ENCODE measurements around the gene ELL. TPM values are rescaled to one million over a fixed set of nuclear protein-coding genes. Genes with fewer than 3 reads are reported as not detected.
A peak's percentile ranks its signal among the peaks of the same experiment; 100 is the strongest.

Gene ELL
- total and polyA plus RNA-seq, 4 experiments from 2014 or later, result 6.5 to 35.9 (median 25.8) TPM

DNA sequence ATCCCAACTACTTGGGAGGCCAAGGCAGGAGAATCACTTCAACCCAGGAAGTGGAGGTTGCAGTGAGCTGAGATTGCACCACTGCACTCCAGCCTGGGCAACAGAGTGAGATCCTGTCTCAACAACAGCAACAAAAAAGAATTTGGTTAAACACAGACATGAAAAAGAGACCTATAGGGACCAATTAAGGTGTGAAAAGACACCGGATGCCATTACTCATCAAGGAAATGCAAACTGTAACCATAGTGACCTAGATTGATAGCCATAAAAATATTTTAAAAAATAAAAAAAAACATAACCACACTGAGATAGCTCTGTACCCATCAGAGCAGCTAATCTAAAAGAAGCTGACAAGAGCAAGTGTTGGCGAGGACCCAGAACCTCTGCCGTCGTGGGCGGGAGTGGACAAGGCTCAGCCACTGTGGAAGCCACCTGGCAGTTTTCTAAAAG, 46.8 kb downstream of the ELL start:
- POLR2A ChIA-PET (ENCODE audit: partially characterized antibody), result interaction anchor here (0.6 to 4.9 kb wide), 14 partner anchors 10 to 357 kb away, joined by 3 to 42 read pairs (median 3); partner anchors contain the start of genes ELL, REX1BD and UPF1

GRCh38 chr19:18474366-18474887, 47.4 kb downstream of the ELL start:
- H3K36me3 ChIP-seq (ENCODE audit: insufficient read depth, low read length), result peaks cover 6% of the 10 kb centered on the region
- no peak overlapping the region for H3K4me3 ChIP-seq (ENCODE audit: low read length in 2 of 2)
- intact Hi-C loops (cut with micrococcal nuclease), result no loop called here
- H3K4me3 Mint-ChIP-seq, result peak overlapping the region in 6 of 8 donors; percentile 10 to 88 (median 50)
- ChIA-PET POLR2A (ENCODE audit: partially characterized antibody) (interaction anchor here (0.5 to 4.9 kb wide), 13 partner anchors 11 to 358 kb away, joined by 3 to 42 read pairs (median 3); partner anchors contain the start of genes ELL, KXD1, REX1BD and UPF1), CTCF (ENCODE audit: partially characterized antibody) (interaction anchor here (1.2 to 5.3 kb wide), 8 partner anchors 12 to 115 kb away, joined by 3 to 46 read pairs (median 6); partner anchors contain the start of genes ELL and REX1BD)
- no peak for DNase-seq
- H3K4me1 ChIP-seq (ENCODE audit: insufficient read depth, low read length), result peaks cover 82% of the 10 kb centered on the region
- H3K9me3 Mint-ChIP-seq, result no peaks in the 10 kb centered on the region
- H3K27ac ChIP-seq (ENCODE audit: low read depth, low read length), result peak overlapping the region; percentile 68
- no peaks in the 10 kb centered on the region for H3K27me3 ChIP-seq (ENCODE audit: insufficient read depth, low read length)
- peaks cover 44 to 90% (median 73%) of the 10 kb centered on the region in 4 donors for H3K4me1 Mint-ChIP-seq
- no peaks in the 10 kb centered on the region for H3K27me3 Mint-ChIP-seq
- peaks cover 4 to 25% of the 10 kb centered on the region in 2 donors for H3K36me3 Mint-ChIP-seq
- peak overlapping the region; percentile 94 to 99 (median 96) for H3K27ac Mint-ChIP-seq
- H3K9me3 ChIP-seq (ENCODE audit: control insufficient read depth in 1 of 2, low read length in 2 of 2), result no peaks in the 10 kb centered on the region

More for the DNA sequence above, 46.8 kb downstream of the ELL start:
- Mint-ChIP-seq H3K9me3 (no peaks in the 10 kb centered on the region), H3K36me3 (peaks cover 4 to 22% of the 10 kb centered on the region in 2 donors), H3K4me1 (peaks cover 48 to 90% (median 74%) of the 10 kb centered on the region in 4 donors), H3K27me3 (no peaks in the 10 kb centered on the region), H3K27ac (peak overlapping the region; percentile 94 to 99 (median 96)), H3K4me3 (peak overlapping the region; percentile 10 to 88 (median 77))
- peaks cover 6% of the 10 kb centered on the region for H3K36me3 ChIP-seq (ENCODE audit: insufficient read depth, low read length)
- no peaks in the 10 kb centered on the region for H3K27me3 ChIP-seq (ENCODE audit: insufficient read depth, low read length)
- H3K27ac ChIP-seq (ENCODE audit: low read depth, low read length), result peak overlapping the region; percentile 68
- intact Hi-C loops (cut with micrococcal nuclease), result loop anchor here (1.0 to 5.0 kb wide), 4 partner anchors 11 to 112 kb away; partner anchors contain the start of genes ELL, REX1BD and UBA52
- no peak overlapping the region for H3K4me3 ChIP-seq (ENCODE audit: low read length in 2 of 2)
- CTCF ChIA-PET (ENCODE audit: partially characterized antibody), result interaction anchor here (1.2 to 5.3 kb wide), 5 partner anchors 11 to 45 kb away, joined by 3 to 46 read pairs (median 6); partner anchors contain the start of gene ELL
- DNase-seq, result peak; percentile 71 to 82 (median 78)
- H3K9me3 ChIP-seq (ENCODE audit: control insufficient read depth in 1 of 2, low read length in 2 of 2), result no peaks in the 10 kb centered on the region
- peaks cover 82% of the 10 kb centered on the region for H3K4me1 ChIP-seq (ENCODE audit: insufficient read depth, low read length)

DNA sequence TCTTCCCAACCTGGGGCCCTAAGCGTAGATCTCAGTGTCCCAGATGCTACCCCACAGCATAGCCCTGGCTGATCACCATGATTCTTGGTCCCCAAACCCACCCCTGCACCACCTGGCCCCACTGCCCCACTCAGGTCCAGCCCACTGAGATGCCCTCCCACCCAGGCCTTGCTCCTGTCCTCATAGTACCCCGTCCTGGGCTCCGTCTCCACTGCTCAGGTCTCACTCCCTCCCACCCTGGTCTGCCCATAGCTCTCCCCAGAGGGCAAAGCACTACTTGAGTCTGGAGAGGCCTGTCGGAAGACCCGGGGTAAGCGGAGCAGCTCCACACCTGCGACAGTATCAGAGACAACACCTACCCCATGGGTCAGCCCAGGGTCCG, 48.2 kb downstream of the ELL start:
- ChIA-PET POLR2A (ENCODE audit: partially characterized antibody) (interaction anchor here (1.2 to 4.9 kb wide), 6 partner anchors 23 to 115 kb away, joined by 4 to 42 read pairs (median 20); partner anchors contain the start of genes ELL, KXD1 and REX1BD), CTCF (ENCODE audit: partially characterized antibody) (interaction anchor here (1.0 to 5.3 kb wide), 7 partner anchors 10 to 116 kb away, joined by 3 to 46 read pairs (median 6); partner anchors contain the start of genes ELL and REX1BD)
- peaks cover 38 to 85% (median 68%) of the 10 kb centered on the region in 4 donors for H3K4me1 Mint-ChIP-seq
- peak overlapping the region; percentile 42 to 99 (median 95) for H3K27ac Mint-ChIP-seq
- DNase-seq, result no peak
- H3K27me3 Mint-ChIP-seq, result no peaks in the 10 kb centered on the region
- H3K4me3 ChIP-seq (ENCODE audit: low read length in 2 of 2), result no peak overlapping the region
- H3K36me3 Mint-ChIP-seq, result peaks cover 4 to 23% of the 10 kb centered on the region in 2 donors
- H3K4me1 ChIP-seq (ENCODE audit: insufficient read depth, low read length), result peaks cover 76% of the 10 kb centered on the region
- H3K27me3 ChIP-seq (ENCODE audit: insufficient read depth, low read length), result no peaks in the 10 kb centered on the region
- H3K27ac ChIP-seq (ENCODE audit: low read depth, low read length), result peak overlapping the region; percentile 68
- intact Hi-C loops (cut with micrococcal nuclease), result no loop called here
- no peaks in the 10 kb centered on the region for H3K9me3 ChIP-seq (ENCODE audit: control insufficient read depth in 1 of 2, low read length in 2 of 2)
- peaks cover 6% of the 10 kb centered on the region for H3K36me3 ChIP-seq (ENCODE audit: insufficient read depth, low read length)
- H3K9me3 Mint-ChIP-seq, result no peaks in the 10 kb centered on the region
- no peak overlapping the region for H3K4me3 Mint-ChIP-seq

GRCh38 chr19:18473003-18473705, 48.7 kb downstream of the ELL start:
- Histone ChIP-seq H3K4me1 (ENCODE audit: insufficient read depth, low read length) (peaks cover 75% of the 10 kb centered on the region), H3K36me3 (ENCODE audit: insufficient read depth, low read length) (peaks cover 6% of the 10 kb centered on the region), H3K27me3 (ENCODE audit: insufficient read depth, low read length) (no peaks in the 10 kb centered on the region), H3K9me3 (ENCODE audit: control insufficient read depth in 1 of 2, low read length in 2 of 2) (no peaks in the 10 kb centered on the region), H3K27ac (ENCODE audit: low read depth, low read length) (no peak overlapping the region), H3K4me3 (ENCODE audit: low read length in 2 of 2) (no peak overlapping the region)
- no peaks in the 10 kb centered on the region for H3K27me3 Mint-ChIP-seq
- intact Hi-C loops (cut with micrococcal nuclease), result no loop called here
- H3K4me3 Mint-ChIP-seq, result peak overlapping the region in 1 of 8 donors; percentile 21
- no peak for DNase-seq
- CTCF ChIA-PET (ENCODE audit: partially characterized antibody), result interaction anchor here (1.0 to 5.3 kb wide), 6 partner anchors 9 to 117 kb away, joined by 3 to 46 read pairs (median 6); partner anchors contain the start of genes ELL and REX1BD
- peaks cover 38 to 83% (median 66%) of the 10 kb centered on the region in 4 donors for H3K4me1 Mint-ChIP-seq
- POLR2A ChIA-PET (ENCODE audit: partially characterized antibody), result interaction anchor here (1.0 to 4.9 kb wide), 7 partner anchors 23 to 358 kb away, joined by 3 to 42 read pairs (median 6); partner anchors contain the start of genes ELL, KXD1, REX1BD and UPF1
- H3K27ac Mint-ChIP-seq, result peak overlapping the region; percentile 60 to 95 (median 75)
- H3K9me3 Mint-ChIP-seq, result no peaks in the 10 kb centered on the region
- peaks cover 4 to 23% of the 10 kb centered on the region in 2 donors for H3K36me3 Mint-ChIP-seq

- no peak for DNase-seq
- Mint-ChIP-seq H3K36me3 (peaks cover 0 to 23% of the 10 kb centered on the region in 2 donors), H3K4me3 (no peak overlapping the region), H3K4me1 (peaks cover 25 to 63% (median 47%) of the 10 kb centered on the region in 4 donors), H3K27me3 (no peaks in the 10 kb centered on the region), H3K27ac (peak overlapping the region in 3 of 7 donors; percentile 42 to 81 (median 60)), H3K9me3 (no peaks in the 10 kb centered on the region)
- H3K27ac ChIP-seq (ENCODE audit: low read depth, low read length), result no peak overlapping the region
- ChIA-PET CTCF (ENCODE audit: partially characterized antibody) (interaction anchor here (1.1 to 4.2 kb wide), 11 partner anchors 9 to 376 kb away, joined by 4 to 50 read pairs (median 6); partner anchors contain the start of genes ELL, FKBP8 and REX1BD), POLR2A (ENCODE audit: partially characterized antibody) (interaction anchor here (1.2 to 2.3 kb wide), 5 partner anchors 25 to 118 kb away, joined by 3 to 13 read pairs (median 5); partner anchors contain the start of genes KXD1, REX1BD and UBA52)
- peaks cover 6% of the 10 kb centered on the region for H3K36me3 ChIP-seq (ENCODE audit: insufficient read depth, low read length)
- no peak overlapping the region for H3K4me3 ChIP-seq (ENCODE audit: low read length in 2 of 2)
- H3K27me3 ChIP-seq (ENCODE audit: insufficient read depth, low read length), result no peaks in the 10 kb centered on the region
- H3K9me3 ChIP-seq (ENCODE audit: control insufficient read depth in 1 of 2, low read length in 2 of 2), result no peaks in the 10 kb centered on the region
- H3K4me1 ChIP-seq (ENCODE audit: insufficient read depth, low read length), result peaks cover 62% of the 10 kb centered on the region
- intact Hi-C loops (cut with micrococcal nuclease), result no loop called here
Observed at GRCh38 chr19:18470787-18471186, 51.1 kb downstream of the ELL start.

- no peak overlapping the region for H3K27ac ChIP-seq (ENCODE audit: low read depth, low read length)
Observed at GRCh38 chr19:18469069-18469846, 52.6 kb downstream of the ELL start.

More at GRCh38 chr19:18469069-18469846, 52.6 kb downstream of the ELL start:
- H3K27me3 ChIP-seq (ENCODE audit: insufficient read depth, low read length), result no peaks in the 10 kb centered on the region
- Mint-ChIP-seq H3K9me3 (no peaks in the 10 kb centered on the region), H3K4me3 (peak overlapping the region in 1 of 8 donors; percentile 25), H3K36me3 (peaks cover 3 to 29% of the 10 kb centered on the region in 2 donors), H3K27me3 (no peaks in the 10 kb centered on the region), H3K4me1 (peaks cover 15 to 52% (median 32%) of the 10 kb centered on the region in 4 donors), H3K27ac (peak overlapping the region in 6 of 7 donors; percentile 42 to 84 (median 80))
- H3K9me3 ChIP-seq (ENCODE audit: control insufficient read depth in 1 of 2, low read length in 2 of 2), result no peaks in the 10 kb centered on the region
- no peak overlapping the region for H3K4me3 ChIP-seq (ENCODE audit: low read length in 2 of 2)
- H3K36me3 ChIP-seq (ENCODE audit: insufficient read depth, low read length), result peaks cover 17% of the 10 kb centered on the region
- CTCF ChIA-PET (ENCODE audit: partially characterized antibody), result interaction anchor here (0.5 to 4.2 kb wide), 16 partner anchors 13 to 481 kb away, joined by 3 to 50 read pairs (median 4); partner anchors contain the start of genes ELL, FKBP8 and REX1BD
- intact Hi-C loops (cut with micrococcal nuclease), result no loop called here
- POLR2A ChIA-PET (ENCODE audit: partially characterized antibody), result interaction anchor here (0.7 to 2.3 kb wide), 10 partner anchors 9 to 120 kb away, joined by 3 to 13 read pairs (median 4); partner anchors contain the start of genes ELL, KXD1 and UBA52
- DNase-seq, result peak; percentile 45 to 59 (median 56)
- H3K4me1 ChIP-seq (ENCODE audit: insufficient read depth, low read length), result peaks cover 47% of the 10 kb centered on the region
